ENCODE results near the gene STXBP2. TPM values are rescaled to one million over a fixed set of nuclear protein-coding genes. Genes with fewer than 3 reads are reported as not detected.

Gene STXBP2
- total RNA-seq, 4 donors from 2014 or later, result 117 to 245 (median 199) TPM

DNA sequence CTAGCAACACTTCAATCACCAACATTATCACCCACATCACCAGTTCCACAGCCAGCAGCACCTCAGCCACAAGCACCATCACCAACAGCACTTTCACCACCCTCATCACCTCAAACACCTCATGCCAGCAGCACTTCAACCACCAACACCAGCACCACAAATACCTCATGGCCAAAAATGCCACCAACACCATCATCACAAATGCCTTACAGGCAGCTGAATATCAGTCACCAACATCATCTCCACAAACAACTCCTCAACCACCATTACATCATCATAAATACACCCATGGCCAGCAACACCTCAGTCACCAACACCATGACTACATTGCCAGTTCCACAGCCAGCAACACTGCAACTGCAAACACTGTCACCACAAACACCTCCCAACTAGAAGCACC lies 54.6 kb downstream of the STXBP2 start:
- Histone ChIP-seq H3K36me3 (no peaks in the 10 kb centered on the region), H3K4me1 (peaks cover 0 to 11% (median 0%) of the 10 kb centered on the region in 4 donors), H3K4me3 (no peak overlapping the region), H3K9me3 (no peaks in the 10 kb centered on the region), H3K27me3 (no peaks in the 10 kb centered on the region), H3K27ac (no peak overlapping the region)
- TF ChIP-seq, protein P1, sequence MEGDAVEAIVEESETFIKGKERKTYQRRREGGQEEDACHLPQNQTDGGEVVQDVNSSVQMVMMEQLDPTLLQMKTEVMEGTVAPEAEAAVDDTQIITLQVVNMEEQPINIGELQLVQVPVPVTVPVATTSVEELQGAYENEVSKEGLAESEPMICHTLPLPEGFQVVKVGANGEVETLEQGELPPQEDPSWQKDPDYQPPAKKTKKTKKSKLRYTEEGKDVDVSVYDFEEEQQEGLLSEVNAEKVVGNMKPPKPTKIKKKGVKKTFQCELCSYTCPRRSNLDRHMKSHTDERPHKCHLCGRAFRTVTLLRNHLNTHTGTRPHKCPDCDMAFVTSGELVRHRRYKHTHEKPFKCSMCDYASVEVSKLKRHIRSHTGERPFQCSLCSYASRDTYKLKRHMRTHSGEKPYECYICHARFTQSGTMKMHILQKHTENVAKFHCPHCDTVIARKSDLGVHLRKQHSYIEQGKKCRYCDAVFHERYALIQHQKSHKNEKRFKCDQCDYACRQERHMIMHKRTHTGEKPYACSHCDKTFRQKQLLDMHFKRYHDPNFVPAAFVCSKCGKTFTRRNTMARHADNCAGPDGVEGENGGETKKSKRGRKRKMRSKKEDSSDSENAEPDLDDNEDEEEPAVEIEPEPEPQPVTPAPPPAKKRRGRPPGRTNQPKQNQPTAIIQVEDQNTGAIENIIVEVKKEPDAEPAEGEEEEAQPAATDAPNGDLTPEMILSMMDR (IDR thresholded peaks at IDR 0.05), result no peak
- TF ChIP-seq POLR2A (IDR thresholded peaks at IDR 0.05), result no peak
- no peak for DNase-seq

- H3K27me3 ChIP-seq, result no peaks in the 10 kb centered on the region
- no peak overlapping the region for H3K4me3 ChIP-seq
- peaks cover 0 to 11% (median 0%) of the 10 kb centered on the region in 4 donors for H3K4me1 ChIP-seq
Measured at GRCh38 chr19:7692417-7693088, 55.6 kb downstream of the STXBP2 start.

DNA sequence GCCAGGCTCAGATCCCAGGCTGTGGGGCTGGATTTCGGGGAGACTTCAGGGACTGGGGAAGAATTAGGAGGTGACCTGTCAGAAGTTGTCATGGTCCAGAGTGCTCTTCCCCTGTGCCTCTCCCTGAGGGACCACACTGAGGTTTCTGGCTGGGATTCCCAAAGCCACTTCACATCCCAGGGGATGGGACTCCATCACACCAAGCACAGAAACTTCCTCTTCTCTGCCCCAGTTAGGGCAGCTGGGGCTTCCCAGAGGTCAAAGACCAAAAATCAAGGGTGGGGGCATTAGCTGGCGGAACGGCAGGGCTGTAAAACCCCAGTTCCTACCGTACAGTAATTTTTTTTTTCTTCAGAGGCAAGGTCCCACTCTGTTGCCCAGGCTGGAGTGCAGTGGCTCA lies 57.6 kb downstream of the STXBP2 start:
- no peak overlapping the region for H3K4me3 ChIP-seq
- no peaks in the 10 kb centered on the region for H3K9me3 ChIP-seq
- TF ChIP-seq, protein P1 (IDR thresholded peaks at IDR 0.05), result no peak
- no peak for TF ChIP-seq POLR2A (IDR thresholded peaks at IDR 0.05)
- H3K27me3 ChIP-seq, result no peaks in the 10 kb centered on the region
- H3K36me3 ChIP-seq, result no peaks in the 10 kb centered on the region
- peaks cover 0 to 11% (median 0%) of the 10 kb centered on the region in 4 donors for H3K4me1 ChIP-seq
- peak overlapping the region in 1 of 4 donors; percentile 27 for H3K27ac ChIP-seq
- no peak for DNase-seq

More at GRCh38 chr19:7692417-7693088, 55.6 kb downstream of the STXBP2 start:
- no peak for DNase-seq
- Histone ChIP-seq H3K27ac (no peak overlapping the region), H3K9me3 (no peaks in the 10 kb centered on the region), H3K36me3 (no peaks in the 10 kb centered on the region)
- TF ChIP-seq POLR2A (IDR thresholded peaks at IDR 0.05), result no peak

Small RNA genes lying within 50 kb of the gene (small RNA-seq; reads per million reads assigned to genes)
- gene MIR6792, result 0 reads per million in 2 donors

Other genes starting within 250 kb of the STXBP2 start
- 10 to 100 TPM in 2 of 4 donors, 1 to 10 TPM in 1, not detected in 1; 8.2 to 14.3 (median 10.3) TPM for gene PEX11G, start 148.1 kb upstream of the STXBP2 start, total RNA-seq
- 100 to 1,000 TPM in 2 of 4 donors, 10 to 100 TPM in 2; 77.1 to 124 (median 95.3) TPM for gene ZNF358, start 121.0 kb upstream of the STXBP2 start, total RNA-seq
- gene MCOLN1, start 114.5 kb upstream of the STXBP2 start, total RNA-seq, result 10 to 100 TPM; 18.0 to 37.1 (median 21.9) TPM
- gene PNPLA6, start 101.4 kb upstream of the STXBP2 start, total RNA-seq, result 100 to 1,000 TPM; 181 to 296 (median 234) TPM
- 10 to 100 TPM; 24.8 to 71.7 (median 60.3) TPM for gene CAMSAP3, start 41.2 kb upstream of the STXBP2 start, total RNA-seq
- gene XAB2, start 7.6 kb upstream of the STXBP2 start, total RNA-seq, result 10 to 100 TPM; 26.6 to 61.9 (median 33.7) TPM
- 100 to 1,000 TPM in 1 of 4 donors, 10 to 100 TPM in 3; 12.6 to 102 (median 14.5) TPM for gene PET100, start 7.3 kb upstream of the STXBP2 start, total RNA-seq
- gene PCP2, start 3.4 kb upstream of the STXBP2 start, total RNA-seq, result 10 to 100 TPM in 1 of 4 donors, 1 to 10 TPM in 2, not detected in 1; 2.3 to 13.4 (median 7.8) TPM
- not detected for gene RETN, start 31.9 kb downstream of the STXBP2 start, total RNA-seq
- gene MCEMP1, start 40.0 kb downstream of the STXBP2 start, total RNA-seq, result not detected
- 10 to 100 TPM; 18.2 to 55.8 (median 54.0) TPM for gene TRAPPC5, start 43.7 kb downstream of the STXBP2 start, total RNA-seq
- 10 to 100 TPM in 1 of 4 donors, 1 to 10 TPM in 1, not detected in 2; 2.0 to 10.7 TPM for gene FCER2, start 65.0 kb downstream of the STXBP2 start, total RNA-seq
- gene CLEC4G, start 95.0 kb downstream of the STXBP2 start, total RNA-seq, result 1 to 10 TPM in 1 of 4 donors, not detected in 3; 1.1 TPM
- 10 to 100 TPM in 1 of 4 donors, 1 to 10 TPM in 3; 1.6 to 31.4 (median 5.2) TPM for gene CD209, start 110.4 kb downstream of the STXBP2 start, total RNA-seq
- not detected for gene CLEC4M, start 126.1 kb downstream of the STXBP2 start, total RNA-seq
- 10 to 100 TPM in 3 of 4 donors, 1 to 10 TPM in 1; 7.7 to 22.3 (median 14.9) TPM for gene EVI5L, start 193.1 kb downstream of the STXBP2 start, total RNA-seq
- gene PRR36, start 237.3 kb downstream of the STXBP2 start, total RNA-seq, result not detected